ENCODE measurements around the gene PCCA.
A peak's percentile ranks its signal among the peaks of the same experiment; 100 is the strongest.

Gene PCCA

GRCh38 chr13:100175078-100175802, 86.3 kb downstream of the PCCA start:
- no peak for DNase-seq (ENCODE audit: low read depth)
- H3K4me3 ChIP-seq (ENCODE audit: low read depth, low read length), result no peak overlapping the region
- TF ChIP-seq CTCF (conservative IDR thresholded peaks at IDR 0.05; ENCODE audit: low read depth, low read length), result no peak

DNA sequence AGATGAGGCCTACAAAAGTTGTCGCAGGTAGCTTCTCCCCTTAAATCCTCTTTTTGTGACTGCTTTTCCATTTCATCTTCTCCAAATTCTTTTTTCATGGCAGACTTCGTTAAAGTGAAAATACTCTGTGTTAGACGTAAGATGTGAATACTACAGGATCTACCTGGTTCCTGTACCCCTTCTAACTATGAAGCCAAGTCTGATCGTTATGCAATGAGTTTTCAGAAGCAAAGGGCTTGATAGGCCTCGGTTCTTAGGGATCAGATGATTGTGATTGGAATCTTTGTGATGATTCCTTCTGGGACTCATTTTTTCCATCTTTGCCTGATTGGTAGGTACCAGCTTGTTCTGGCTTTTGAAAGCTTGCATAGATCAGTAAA, 86.9 kb downstream of the PCCA start:
- no peak for TF ChIP-seq CTCF (conservative IDR thresholded peaks at IDR 0.05; ENCODE audit: low read depth, low read length)
- no peak overlapping the region for H3K4me3 ChIP-seq (ENCODE audit: low read depth, low read length)
- no peak for DNase-seq (ENCODE audit: low read depth)

DNA sequence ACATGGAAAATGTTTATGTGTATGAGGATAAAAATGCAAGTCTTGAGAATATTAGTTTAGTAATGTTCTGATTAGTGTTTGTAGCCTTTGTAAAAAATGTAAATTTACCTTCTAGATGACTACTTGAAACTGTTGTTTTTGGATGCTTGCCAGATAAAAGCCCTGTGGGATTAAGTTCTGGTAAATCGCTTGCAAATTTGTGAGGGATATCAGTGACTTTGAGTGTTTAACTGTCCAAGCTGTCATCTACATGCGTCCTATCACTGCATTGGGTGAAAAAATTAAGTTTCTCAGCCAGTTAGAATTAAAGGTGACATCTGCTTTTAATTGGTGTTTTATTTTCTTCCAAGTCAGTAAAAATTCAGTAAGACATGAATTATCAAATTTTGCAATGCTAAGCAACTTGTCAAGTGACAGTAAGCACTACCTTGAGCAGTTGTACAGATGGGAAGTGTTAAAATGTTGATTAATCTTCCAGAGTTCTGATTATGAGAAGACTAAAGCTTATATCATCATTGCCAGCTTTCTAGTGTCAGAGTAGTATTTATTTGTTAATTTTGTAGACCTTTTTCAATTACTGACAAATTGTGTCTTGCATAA, 88.0 kb downstream of the PCCA start:
- DNase-seq (ENCODE audit: low read depth), result peak; percentile 80
- TF ChIP-seq CTCF (conservative IDR thresholded peaks at IDR 0.05; ENCODE audit: low read depth, low read length), result no peak
- H3K4me3 ChIP-seq (ENCODE audit: low read depth, low read length), result no peak overlapping the region

GRCh38 chr13:100178309-100178708, 89.4 kb downstream of the PCCA start:
- no peak for TF ChIP-seq CTCF (conservative IDR thresholded peaks at IDR 0.05; ENCODE audit: low read depth, low read length)
- no peak overlapping the region for H3K4me3 ChIP-seq (ENCODE audit: low read depth, low read length)
- no peak for DNase-seq (ENCODE audit: low read depth)

DNA sequence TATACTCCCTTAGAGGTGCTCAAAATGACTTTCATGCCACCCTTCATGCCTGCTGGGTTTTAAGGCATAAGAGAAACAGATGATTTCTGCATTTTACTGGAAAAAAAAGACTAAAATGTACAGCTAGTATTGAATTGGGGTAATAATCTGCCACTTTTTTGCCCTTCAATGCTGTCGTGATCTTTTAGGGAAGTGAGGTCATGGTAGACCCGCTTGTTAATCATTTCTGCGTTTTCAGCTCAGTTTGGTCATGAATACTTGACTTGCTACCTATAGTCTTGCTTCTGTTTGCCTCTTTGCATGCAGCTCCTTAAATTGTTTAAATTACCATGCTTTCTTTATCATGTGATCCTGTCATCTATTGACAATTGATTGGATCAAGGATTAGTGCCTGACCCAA, 90.4 kb downstream of the PCCA start:
- TF ChIP-seq CTCF (conservative IDR thresholded peaks at IDR 0.05; ENCODE audit: low read depth, low read length), result no peak
- DNase-seq (ENCODE audit: low read depth), result no peak
- H3K4me3 ChIP-seq (ENCODE audit: low read depth, low read length), result no peak overlapping the region

- no peak for DNase-seq (ENCODE audit: low read depth)
- no peak for TF ChIP-seq CTCF (conservative IDR thresholded peaks at IDR 0.05; ENCODE audit: low read depth, low read length)
- no peak overlapping the region for H3K4me3 ChIP-seq (ENCODE audit: low read depth, low read length)
These were observed 94.1 kb downstream of the PCCA start for GRCh38 chr13:100182900-100183490.
